ENCODE results near the gene SYT1.

The SYT1 gene

GRCh38 chr12:79056775-79057174 is 192.2 kb downstream of the SYT1 start:
- Histone ChIP-seq H3K79me2 (ENCODE audit: insufficient read depth, low read length) (no peaks in the 10 kb centered on the region), H3F3A (ENCODE audit: insufficient read depth) (no peaks in the 10 kb centered on the region), H4K20me1 (ENCODE audit: low read depth, low read length) (no peaks in the 10 kb centered on the region), H2AFZ (ENCODE audit: low read depth, low read length, severe bottlenecking) (no peak overlapping the region), H3K4me3 (ENCODE audit: insufficient read depth, low read length, poor library complexity, severe bottlenecking) (no peak overlapping the region), H3K36me3 (ENCODE audit: low read length) (no peaks in the 10 kb centered on the region), H3K27ac (ENCODE audit: low read depth, low read length) (no peak overlapping the region), H3K4me2 (ENCODE audit: low read depth, low read length, poor library complexity, severe bottlenecking) (no peak overlapping the region), H3K9ac (ENCODE audit: low read length) (no peak overlapping the region), H3K9me3 (ENCODE audit: insufficient read depth, low read length) (no peaks in the 10 kb centered on the region), H3K27me3 (ENCODE audit: low read length) (no peaks in the 10 kb centered on the region), H3K9me2 (replicated peaks; ENCODE audit: insufficient read depth, low read length) (no peaks in the 10 kb centered on the region)
- TF ChIP-seq EZH2phosphoT487 (conservative IDR thresholded peaks at IDR 0.05; ENCODE audit: low read length) (no peak), CTCF (IDR thresholded peaks at IDR 0.05; ENCODE audit: insufficient read depth, low read length, poor library complexity, severe bottlenecking) (no peak)

GRCh38 chr12:79057540-79057939 is 193.0 kb downstream of the SYT1 start:
- Histone ChIP-seq H3K4me2 (ENCODE audit: low read depth, low read length, poor library complexity, severe bottlenecking) (no peak overlapping the region), H4K20me1 (ENCODE audit: low read depth, low read length) (no peaks in the 10 kb centered on the region), H3K9me2 (replicated peaks; ENCODE audit: insufficient read depth, low read length) (no peaks in the 10 kb centered on the region), H3K27me3 (ENCODE audit: low read length) (no peaks in the 10 kb centered on the region), H3K79me2 (ENCODE audit: insufficient read depth, low read length) (no peaks in the 10 kb centered on the region), H3K27ac (ENCODE audit: low read depth, low read length) (no peak overlapping the region), H3K9ac (ENCODE audit: low read length) (no peak overlapping the region), H3K4me3 (ENCODE audit: insufficient read depth, low read length, poor library complexity, severe bottlenecking) (no peak overlapping the region), H3K9me3 (ENCODE audit: insufficient read depth, low read length) (no peaks in the 10 kb centered on the region), H2AFZ (ENCODE audit: low read depth, low read length, severe bottlenecking) (no peak overlapping the region), H3K36me3 (ENCODE audit: low read length) (no peaks in the 10 kb centered on the region), H3F3A (ENCODE audit: insufficient read depth) (no peaks in the 10 kb centered on the region)
- TF ChIP-seq EZH2phosphoT487 (conservative IDR thresholded peaks at IDR 0.05; ENCODE audit: low read length) = no peak
- no peak for TF ChIP-seq CTCF (IDR thresholded peaks at IDR 0.05; ENCODE audit: insufficient read depth, low read length, poor library complexity, severe bottlenecking)

- Histone ChIP-seq H2AFZ (ENCODE audit: low read depth, low read length, severe bottlenecking) (no peak overlapping the region), H3F3A (ENCODE audit: insufficient read depth) (no peaks in the 10 kb centered on the region), H4K20me1 (ENCODE audit: low read depth, low read length) (no peaks in the 10 kb centered on the region), H3K36me3 (ENCODE audit: low read length) (no peaks in the 10 kb centered on the region), H3K79me2 (ENCODE audit: insufficient read depth, low read length) (no peaks in the 10 kb centered on the region), H3K4me3 (ENCODE audit: insufficient read depth, low read length, poor library complexity, severe bottlenecking) (no peak overlapping the region), H3K9ac (ENCODE audit: low read length) (no peak overlapping the region), H3K27ac (ENCODE audit: low read depth, low read length) (no peak overlapping the region), H3K9me2 (replicated peaks; ENCODE audit: insufficient read depth, low read length) (no peaks in the 10 kb centered on the region), H3K9me3 (ENCODE audit: insufficient read depth, low read length) (no peaks in the 10 kb centered on the region), H3K4me2 (ENCODE audit: low read depth, low read length, poor library complexity, severe bottlenecking) (no peak overlapping the region), H3K27me3 (ENCODE audit: low read length) (no peaks in the 10 kb centered on the region)
- TF ChIP-seq EZH2phosphoT487 (conservative IDR thresholded peaks at IDR 0.05; ENCODE audit: low read length) (no peak), CTCF (IDR thresholded peaks at IDR 0.05; ENCODE audit: insufficient read depth, low read length, poor library complexity, severe bottlenecking) (no peak)
Observed at GRCh38 chr12:79058342-79058741, 193.8 kb downstream of the SYT1 start.
